HG03460 (cell line): ENCODE data around the gene IRX4.

Source experiments
- ATAC-seq: cut with Tn5 transposase; IDR thresholded peaks from one replicate; pipeline ENCODE4 v1.9.1; 2021; ENCODE audit not compliant: unreplicated experiment

Gene IRX4

GRCh38 chr5:1914471-1914870, 31.7 kb upstream of the IRX4 start:
- no peak for ATAC-seq

- no peak for ATAC-seq
Observed at GRCh38 chr5:1913578-1913977, 30.9 kb upstream of the IRX4 start.

GRCh38 chr5:1912951-1913565, 30.3 kb upstream of the IRX4 start:
- no peak for ATAC-seq

- ATAC-seq = no peak
Observed at GRCh38 chr5:1911773-1912235, 29.1 kb upstream of the IRX4 start.

- ATAC-seq = no peak
Observed at GRCh38 chr5:1910861-1911772, 28.4 kb upstream of the IRX4 start.

GRCh38 chr5:1910081-1910760, 27.5 kb upstream of the IRX4 start:
- no peak for ATAC-seq

- no peak for ATAC-seq
Observed at GRCh38 chr5:1909346-1909985, 26.7 kb upstream of the IRX4 start.

- no peak for ATAC-seq
Observed at GRCh38 chr5:1908931-1909330, 26.2 kb upstream of the IRX4 start.

GRCh38 chr5:1907616-1908015, 24.9 kb upstream of the IRX4 start:
- no peak for ATAC-seq

GRCh38 chr5:1905108-1905507, 22.4 kb upstream of the IRX4 start:
- no peak for ATAC-seq

GRCh38 chr5:1901983-1902382, 19.3 kb upstream of the IRX4 start:
- ATAC-seq = no peak

GRCh38 chr5:1901061-1901460, 18.3 kb upstream of the IRX4 start:
- no peak for ATAC-seq

- ATAC-seq = no peak
Observed at GRCh38 chr5:1899201-1899600, 16.5 kb upstream of the IRX4 start.

- ATAC-seq = no peak
Observed at GRCh38 chr5:1897816-1898450, 15.2 kb upstream of the IRX4 start.

- ATAC-seq = no peak
Observed at GRCh38 chr5:1897386-1897785, 14.7 kb upstream of the IRX4 start.

- no peak for ATAC-seq
Observed at GRCh38 chr5:1896602-1897376, 14.1 kb upstream of the IRX4 start.

GRCh38 chr5:1895739-1896420, 13.2 kb upstream of the IRX4 start:
- no peak for ATAC-seq

GRCh38 chr5:1894243-1894642, 11.5 kb upstream of the IRX4 start:
- no peak for ATAC-seq

GRCh38 chr5:1893754-1894153, 11.0 kb upstream of the IRX4 start:
- ATAC-seq = no peak
